ACHN (cell line): ENCODE results near the gene TERT.
"Not testable (repeated sequence)": the region's sequence is repeated elsewhere in the genome, so short reads cannot be mapped to it uniquely, and the experiment has no call there.

Source experiments
- DNase-seq: peaks from one replicate; pipeline ENCODE4 v3.0.0-alpha.2; 2015
- in situ Hi-C: cut with HindIII; loops from 2 replicates; pipeline ENCODE4 v1.10.0; 2017; ENCODE audit warnings: low sequenced_read_pairs, low pct_ligation_motif_present, low pct_unique_long_range_greater_than_20kb

TERT gene

DNA sequence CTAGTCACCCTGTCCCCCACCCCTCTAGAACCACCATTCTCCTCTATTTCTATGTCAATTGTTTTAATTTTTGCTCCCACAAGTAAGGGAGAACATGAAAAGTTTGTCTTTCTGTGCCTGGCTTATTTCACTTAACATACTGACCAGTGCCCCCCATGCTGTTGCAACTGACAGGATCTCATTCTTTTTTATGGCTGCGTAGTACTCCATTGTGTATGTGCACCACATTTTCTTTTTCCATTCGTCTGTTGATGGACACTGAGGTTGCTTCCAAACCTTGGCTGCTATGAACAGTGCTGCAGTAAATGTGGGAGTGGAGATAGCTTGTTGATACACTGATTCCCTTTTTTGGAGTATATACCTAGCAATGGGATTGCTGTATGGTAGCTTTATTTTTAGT is 7.4 kb upstream of the TERT start:
- no peak for DNase-seq
- in situ Hi-C loops = no loop called here

DNA sequence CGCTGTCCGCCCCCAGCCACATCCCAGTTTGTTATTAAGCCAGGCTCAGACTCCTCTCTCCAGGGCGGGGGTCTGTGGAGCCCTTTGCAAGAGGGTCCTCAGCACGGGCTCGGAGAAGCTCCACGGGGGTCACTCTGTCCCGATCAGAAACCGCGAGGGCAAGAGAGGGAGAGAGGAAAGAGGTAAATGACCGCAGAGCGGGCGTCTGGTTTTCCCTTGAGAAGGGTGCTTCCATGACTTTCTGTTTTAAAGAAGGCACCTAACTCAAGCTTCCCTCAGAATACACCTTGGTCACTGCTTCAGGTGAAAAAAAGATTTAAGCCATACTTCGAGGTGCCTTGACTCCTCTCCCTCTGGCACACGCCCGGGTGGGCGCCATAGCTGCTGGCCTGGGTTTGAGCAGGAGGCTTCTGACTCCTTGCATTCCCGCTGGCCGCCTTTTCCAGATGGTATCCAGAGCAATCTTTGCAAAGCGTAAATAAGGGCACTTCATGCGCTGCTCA is 5.8 kb upstream of the TERT start:
- DNase-seq = no peak
- in situ Hi-C loops = no loop called here

DNA sequence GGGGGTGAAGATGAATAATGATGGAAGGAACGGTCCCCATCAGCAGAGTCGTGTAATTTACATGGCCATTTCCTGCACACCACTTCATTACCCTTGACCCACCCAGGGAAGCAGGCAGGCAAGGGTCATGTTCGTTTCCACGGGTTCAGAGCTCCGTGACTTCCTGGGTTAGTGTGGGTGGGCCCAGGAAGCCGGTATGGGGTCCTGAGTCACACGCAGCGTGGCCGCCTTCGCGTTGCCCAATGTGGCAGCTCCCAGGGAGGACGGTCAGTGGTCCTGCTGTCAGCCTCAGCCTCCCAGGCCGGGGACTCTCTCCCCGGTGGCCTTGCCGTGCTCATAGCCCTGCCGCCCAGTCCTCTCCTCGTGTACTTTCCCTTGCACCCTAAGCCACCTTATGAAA is 5.1 kb upstream of the TERT start:
- in situ Hi-C loops = no loop called here
- DNase-seq = no peak

DNA sequence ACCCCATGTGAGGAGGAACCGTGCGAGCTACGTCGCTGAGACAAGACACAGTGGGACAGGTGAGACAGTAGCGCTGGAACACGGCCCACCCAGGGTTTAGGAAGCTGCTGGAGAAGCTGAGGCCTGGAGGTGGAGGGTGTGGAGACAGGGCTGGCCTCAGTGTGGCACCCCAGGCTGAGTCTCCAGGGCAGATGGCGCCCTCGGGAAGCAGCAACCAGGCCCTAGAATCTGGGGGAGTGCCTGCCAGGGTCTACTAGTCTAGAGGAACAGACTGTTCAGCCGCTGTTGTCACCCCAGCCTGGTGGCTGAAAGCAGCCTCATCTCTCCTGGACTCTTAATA is 4.6 kb upstream of the TERT start:
- in situ Hi-C loops = no loop called here

DNA sequence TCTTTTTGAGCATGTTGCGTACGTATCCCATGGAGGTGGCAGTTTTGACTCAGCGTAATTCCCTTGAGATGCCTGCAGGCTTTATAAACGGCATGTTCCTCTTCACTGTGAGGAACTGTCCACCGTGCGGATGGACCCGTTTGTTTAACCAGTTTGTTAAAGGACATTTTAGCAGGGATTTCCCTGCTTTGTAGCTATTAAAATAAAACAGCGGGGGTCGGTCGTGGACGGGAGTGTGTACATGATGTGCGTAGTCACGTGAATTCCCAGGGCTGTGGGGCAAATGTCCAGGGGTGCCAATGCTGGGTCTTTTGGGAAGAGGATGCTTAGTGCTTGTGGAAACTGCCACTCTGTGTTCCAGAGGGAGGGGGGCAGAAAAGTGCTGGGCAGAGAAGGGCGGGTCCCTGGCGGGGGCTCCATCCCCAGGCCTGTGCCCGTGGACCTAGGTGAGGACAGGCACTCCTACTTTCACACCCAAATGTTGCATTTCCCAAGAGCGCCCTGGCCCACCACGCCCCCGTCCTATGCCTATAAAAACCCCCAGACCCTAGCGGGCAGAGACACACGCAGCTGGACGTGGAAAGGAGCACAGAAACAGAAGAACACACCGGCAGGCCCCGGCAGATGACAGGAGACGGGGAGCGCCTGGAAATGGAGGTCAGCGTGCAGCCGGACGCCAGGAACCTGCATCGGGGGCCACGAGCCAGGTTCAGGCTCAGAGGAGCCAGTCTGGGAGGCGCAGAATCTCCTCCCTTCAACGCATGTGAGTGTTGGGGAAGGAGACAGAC is 4.0 kb upstream of the TERT start:
- in situ Hi-C loops = no loop called here
- no peak for DNase-seq

More for the DNA sequence above, 4.6 kb upstream of the TERT start:
- no peak for DNase-seq

DNA sequence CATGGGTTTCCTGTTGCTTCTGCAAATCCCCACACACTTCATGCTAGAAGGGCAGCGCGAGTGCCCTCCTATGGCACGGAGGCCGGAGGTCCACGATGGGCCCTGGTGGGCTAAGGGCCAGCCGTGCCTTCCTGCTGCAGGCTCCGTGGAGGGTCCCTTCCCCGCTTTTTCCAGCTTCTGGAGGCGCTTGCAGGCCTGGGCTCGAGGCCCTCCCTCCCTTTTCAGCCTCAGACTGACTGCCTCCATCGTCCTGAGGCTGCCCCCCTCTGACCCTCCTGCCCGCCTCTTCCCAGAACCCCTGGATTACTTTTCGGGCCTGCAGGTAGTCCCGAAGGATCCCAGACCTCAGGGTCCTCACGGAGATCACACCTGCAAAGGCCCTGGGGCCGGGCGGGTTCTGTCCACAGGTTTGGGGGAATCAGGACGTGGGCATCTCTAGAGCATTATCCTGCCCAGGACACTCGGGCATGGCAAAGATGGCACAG is 3.2 kb upstream of the TERT start:
- DNase-seq = no peak
- in situ Hi-C loops = no loop called here

DNA sequence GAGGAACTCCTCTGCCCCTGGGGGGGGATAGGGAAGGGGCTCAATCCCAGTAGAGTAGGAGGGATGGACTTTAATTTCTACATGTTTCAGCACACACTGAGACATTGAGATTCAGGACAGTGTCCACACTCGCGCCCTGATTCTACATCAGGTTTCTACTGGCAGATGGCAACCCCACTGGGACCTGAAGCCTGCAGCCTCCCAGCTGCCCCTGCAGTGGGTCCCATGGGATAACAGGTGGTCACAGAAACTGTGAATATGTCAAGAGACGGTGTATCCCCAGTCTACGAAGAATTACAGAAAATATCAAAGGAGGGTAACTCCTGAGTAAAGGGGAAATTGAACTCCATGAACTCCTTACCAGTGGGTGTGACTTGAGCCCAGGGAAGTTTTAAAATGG is 2.4 kb upstream of the TERT start:
- in situ Hi-C loops = no loop called here
- no peak for DNase-seq

DNA sequence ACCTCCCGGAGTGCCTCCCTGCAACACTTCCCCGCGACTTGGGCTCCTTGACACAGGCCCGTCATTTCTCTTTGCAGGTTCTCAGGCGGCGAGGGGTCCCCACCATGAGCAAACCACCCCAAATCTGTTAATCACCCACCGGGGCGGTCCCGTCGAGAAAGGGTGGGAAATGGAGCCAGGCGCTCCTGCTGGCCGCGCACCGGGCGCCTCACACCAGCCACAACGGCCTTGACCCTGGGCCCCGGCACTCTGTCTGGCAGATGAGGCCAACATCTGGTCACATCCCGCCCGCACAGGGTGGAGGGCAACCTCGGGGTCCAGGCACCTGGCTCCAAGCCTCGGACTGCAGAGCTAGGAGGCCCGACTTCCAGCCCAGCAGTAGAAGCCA is 776 bp upstream of the TERT start:
- DNase-seq = no peak
- in situ Hi-C loops = no loop called here

DNA sequence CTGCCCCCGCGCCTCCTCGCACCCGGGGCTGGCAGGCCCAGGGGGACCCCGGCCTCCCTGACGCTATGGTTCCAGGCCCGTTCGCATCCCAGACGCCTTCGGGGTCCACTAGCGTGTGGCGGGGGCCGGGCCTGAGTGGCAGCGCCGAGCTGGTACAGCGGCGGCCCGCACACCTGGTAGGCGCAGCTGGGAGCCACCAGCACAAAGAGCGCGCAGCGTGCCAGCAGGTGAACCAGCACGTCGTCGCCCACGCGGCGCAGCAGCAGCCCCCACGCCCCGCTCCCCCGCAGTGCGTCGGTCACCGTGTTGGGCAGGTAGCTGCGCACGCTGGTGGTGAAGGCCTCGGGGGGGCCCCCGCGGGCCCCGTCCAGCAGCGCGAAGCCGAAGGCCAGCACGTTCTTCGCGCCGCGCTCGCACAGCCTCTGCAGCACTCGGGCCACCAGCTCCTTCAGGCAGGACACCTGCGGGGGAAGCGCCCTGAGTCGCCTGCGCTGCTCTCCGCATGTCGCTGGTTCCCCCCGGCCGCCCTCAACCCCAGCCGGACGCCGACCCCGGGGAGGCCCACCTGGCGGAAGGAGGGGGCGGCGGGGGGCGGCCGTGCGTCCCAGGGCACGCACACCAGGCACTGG is 548 bp downstream of the TERT start:
- in situ Hi-C loops = no loop called here
- DNase-seq = no peak

DNA sequence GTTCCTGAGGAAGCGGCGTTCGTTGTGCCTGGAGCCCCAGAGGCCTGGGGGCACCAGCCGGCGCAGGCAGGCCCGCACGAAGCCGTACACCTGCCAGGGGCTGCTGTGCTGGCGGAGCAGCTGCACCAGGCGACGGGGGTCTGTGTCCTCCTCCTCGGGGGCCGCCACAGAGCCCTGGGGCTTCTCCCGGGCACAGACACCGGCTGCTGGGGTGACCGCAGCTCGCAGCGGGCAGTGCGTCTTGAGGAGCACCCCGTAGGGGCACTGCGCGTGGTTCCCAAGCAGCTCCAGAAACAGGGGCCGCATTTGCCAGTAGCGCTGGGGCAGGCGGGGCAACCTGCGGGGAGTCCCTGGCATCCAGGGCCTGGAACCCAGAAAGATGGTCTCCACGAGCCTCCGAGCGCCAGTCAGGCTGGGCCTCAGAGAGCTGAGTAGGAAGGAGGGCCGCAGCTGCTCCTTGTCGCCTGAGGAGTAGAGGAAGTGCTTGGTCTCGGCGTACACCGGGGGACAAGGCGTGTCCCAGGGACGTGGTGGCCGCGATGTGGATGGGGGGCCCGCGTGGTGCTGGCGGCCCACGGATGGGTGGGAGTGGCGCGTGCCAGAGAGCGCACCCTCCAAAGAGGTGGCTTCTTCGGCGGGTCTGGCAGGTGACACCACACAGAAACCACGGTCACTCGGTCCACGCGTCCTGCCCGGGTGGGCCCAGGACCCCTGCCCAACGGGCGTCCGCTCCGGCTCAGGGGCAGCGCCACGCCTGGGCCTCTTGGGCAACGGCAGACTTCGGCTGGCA is 1.3 kb downstream of the TERT start:
- DNase-seq = no peak
- in situ Hi-C loops = no loop called here

DNA sequence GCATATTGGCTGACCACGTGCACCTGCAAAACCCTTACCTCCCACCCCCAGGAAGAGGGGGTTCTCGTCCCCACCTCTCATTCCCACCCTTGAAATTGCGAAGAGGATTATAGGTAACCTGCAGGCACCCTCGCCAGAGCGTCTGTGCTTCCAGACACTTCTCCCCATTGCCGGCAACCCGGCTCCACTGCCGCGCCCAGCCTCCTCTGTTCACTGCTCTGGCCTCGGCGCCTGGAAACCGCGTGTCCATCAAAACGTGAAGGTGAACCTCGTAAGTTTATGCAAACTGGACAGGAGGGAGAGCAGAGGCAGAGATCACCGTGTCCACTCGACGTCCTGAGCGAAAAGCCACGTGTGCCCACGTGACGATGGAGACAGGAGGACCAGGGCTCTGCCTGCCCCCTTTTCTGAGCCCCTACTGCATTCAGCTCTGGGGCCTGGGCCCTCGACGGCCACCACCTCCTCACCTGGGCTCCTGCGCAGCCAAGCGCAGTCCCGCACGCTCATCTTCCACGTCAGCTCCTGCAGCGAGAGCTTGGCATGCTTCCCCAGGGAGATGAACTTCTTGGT is 1.9 kb downstream of the TERT start:
- no peak for DNase-seq
- in situ Hi-C loops = no loop called here

DNA sequence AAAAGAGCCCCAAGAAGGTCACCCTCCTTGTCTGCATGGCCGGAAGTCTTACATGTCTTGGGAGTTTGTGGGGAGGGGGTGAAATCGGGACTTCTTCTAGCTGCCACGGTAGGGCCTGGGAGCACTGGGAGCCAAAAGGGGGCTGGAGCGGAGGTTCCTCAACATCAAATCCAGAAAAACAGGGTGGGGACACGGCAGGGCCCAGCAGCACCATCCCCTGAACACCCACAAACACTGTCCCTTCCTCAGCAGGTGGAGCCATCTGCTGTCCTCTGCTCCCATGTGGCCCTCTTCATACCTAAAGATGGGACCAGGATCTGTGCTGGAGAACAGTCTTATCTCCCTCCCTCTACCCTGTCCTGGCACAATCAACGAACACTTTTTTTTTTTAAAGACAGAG is 2.7 kb downstream of the TERT start:
- in situ Hi-C loops = no loop called here
- no peak for DNase-seq

DNA sequence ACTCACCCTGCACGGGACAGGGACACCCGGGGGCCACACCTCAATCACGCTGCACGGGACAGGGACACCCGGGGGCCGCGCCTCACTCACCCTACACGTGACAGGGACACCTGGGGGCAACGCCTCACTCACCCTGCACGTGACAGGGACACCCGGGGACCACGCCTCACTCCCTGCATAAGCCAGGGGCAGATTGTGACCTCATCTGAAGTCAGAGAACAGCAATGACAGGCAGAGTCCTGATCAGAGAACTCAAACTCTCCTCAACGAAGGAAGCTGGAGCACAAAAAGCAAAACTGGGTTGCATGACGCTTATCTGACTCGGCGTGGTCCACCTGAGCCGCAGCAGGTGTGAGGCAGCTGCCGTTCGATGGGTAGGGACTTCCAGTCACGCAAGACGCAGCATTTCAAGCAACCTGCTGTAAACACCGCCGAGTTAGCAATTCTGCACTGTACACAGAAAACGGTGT is 3.2 kb downstream of the TERT start:
- no peak for DNase-seq
- in situ Hi-C loops = no loop called here

DNA sequence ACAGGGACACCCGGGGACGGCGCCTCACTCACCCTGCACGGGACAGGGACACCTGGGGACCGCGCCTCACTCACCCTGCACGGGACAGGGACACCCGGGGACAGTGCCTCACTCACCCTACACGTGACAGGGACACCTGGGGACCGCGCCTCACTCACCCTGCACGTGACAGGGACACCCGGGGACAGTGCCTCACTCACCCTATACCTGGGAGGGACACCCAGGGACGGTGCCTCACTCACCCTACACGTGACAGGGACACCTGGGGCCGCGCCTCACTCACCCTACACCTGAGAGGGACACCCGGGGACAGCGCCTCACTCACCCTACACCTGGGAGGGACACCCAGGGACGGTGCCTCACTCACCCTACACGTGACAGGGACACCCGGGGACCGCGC is 3.9 kb downstream of the TERT start:
- in situ Hi-C loops = not testable (repeated sequence)

DNA sequence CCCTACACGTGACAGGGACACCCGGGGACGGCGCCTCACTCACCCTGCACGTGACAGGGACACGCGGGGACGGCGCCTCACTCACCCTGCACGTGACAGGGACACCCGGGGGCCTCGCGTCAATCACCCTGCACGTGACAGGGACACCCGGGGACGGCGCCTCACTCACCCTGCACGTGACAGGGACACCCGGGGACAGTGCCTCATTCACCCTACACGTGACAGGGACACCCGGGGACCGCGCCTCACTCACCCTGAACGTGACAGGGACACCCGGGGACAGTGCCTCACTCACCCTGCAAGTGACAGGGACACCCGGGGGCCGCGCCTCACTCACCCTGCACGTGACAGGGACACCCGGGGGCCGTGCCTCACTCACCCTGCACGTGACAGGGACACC is 5.3 kb downstream of the TERT start:
- DNase-seq, in situ Hi-C loops: not testable (repeated sequence)

More for the DNA sequence above, 3.9 kb downstream of the TERT start:
- DNase-seq = not testable (repeated sequence)

DNA sequence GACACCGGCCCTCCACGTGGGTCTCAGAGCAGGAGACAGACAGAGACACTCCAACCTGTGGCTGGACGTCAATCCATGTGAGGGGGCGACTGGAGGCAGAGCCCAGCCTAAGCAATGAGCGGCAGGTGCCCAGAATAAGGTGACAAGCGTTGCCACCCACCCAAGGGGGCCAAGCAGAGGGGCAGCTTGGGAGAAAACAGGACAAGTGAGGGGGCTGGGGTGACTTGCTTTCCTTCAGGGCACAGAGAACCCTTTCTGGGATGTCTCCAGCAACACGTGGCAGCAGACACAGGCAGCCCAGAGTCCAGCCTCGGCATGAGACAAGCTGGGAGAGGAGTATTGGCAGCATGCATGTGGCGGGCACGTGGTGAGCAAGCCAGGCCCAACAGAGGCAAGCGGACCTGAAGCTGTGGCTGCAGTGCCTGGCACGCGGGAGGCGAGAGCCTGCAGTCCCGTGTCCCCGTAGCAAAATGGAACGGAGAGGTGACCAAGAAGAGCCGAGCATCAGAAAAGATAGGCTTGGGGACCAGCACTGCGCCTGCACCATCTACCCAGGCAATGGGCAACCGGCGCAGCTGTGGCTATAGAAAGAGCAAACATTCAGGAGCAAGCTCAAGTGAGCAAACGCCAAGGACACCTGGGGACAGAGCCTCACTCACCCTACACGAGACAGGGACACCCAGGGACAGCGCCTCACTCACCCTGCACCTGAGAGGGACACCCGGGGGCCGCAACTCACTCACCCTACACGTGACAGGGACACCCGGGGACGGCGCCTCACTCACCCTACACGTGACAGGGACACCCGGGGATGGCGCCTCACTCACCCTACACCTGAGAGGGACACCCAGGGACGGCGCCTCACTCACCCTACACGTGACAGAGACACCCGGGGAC is 6.2 kb downstream of the TERT start:
- DNase-seq = no peak
- in situ Hi-C loops = no loop called here

DNA sequence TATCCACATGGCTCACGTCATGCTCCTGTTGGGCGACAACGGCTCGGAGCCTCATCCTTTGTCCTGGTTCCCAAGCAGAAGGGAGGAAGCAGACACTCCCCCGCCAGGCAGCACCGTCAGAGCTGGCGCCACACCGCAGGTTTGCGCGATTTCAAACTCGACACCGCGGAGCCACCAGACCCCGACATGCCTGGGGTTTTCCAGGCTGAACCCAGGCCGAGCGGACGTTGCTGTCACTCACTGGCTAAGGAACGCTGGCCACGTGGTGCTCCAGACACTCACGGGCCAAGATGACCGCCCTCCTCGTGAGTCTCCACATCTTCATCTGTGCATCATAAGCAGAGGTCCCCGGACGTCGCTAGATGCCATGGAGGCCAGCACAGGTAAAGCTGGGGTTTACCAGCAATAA is 9.0 kb downstream of the TERT start:
- no peak for DNase-seq
- in situ Hi-C loops = no loop called here

DNA sequence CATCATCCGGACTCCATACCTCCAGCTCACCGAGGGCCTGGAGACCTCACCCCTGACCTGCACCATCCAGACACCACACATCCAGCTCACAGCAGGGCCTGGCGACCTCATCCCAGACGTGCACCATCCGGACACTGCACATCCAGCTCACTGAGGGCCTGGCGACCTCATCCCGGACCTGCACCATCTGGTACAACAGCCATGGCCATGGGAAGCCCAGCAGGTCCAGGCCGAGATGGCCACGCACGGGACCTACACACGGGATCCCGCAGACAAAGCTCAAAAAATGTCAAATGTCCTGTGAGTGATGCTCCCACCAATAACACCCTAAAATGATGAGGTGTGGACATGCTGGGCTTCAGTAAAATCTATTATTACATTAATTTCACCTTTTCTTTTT is 9.7 kb downstream of the TERT start:
- in situ Hi-C loops = no loop called here
- no peak for DNase-seq
